ENCODE data around the gene SLC25A23.
"Not testable (repeated sequence)": the region's sequence is repeated elsewhere in the genome, so short reads cannot be mapped to it uniquely, and the experiment has no call there.

Gene SLC25A23

GRCh38 chr19:6457958-6458694 lies 1.5 kb downstream of the SLC25A23 start:
- DNase-seq (ENCODE audit: low read depth) = no peak

- no peak for DNase-seq (ENCODE audit: low read depth)
These were observed 3.7 kb downstream of the SLC25A23 start for GRCh38 chr19:6455924-6456323.

- no peak for DNase-seq (ENCODE audit: low read depth)
These were observed 5.5 kb downstream of the SLC25A23 start for GRCh38 chr19:6453951-6454565.

- no peak for DNase-seq (ENCODE audit: low read depth)
These were observed 6.7 kb downstream of the SLC25A23 start for GRCh38 chr19:6452899-6453298.

- no peak for DNase-seq (ENCODE audit: low read depth)
These were observed 7.4 kb downstream of the SLC25A23 start for GRCh38 chr19:6452223-6452614.

- DNase-seq (ENCODE audit: low read depth) = no peak
These were observed 7.9 kb downstream of the SLC25A23 start for GRCh38 chr19:6451583-6452222.

- DNase-seq (ENCODE audit: low read depth) = no peak
These were observed 9.4 kb downstream of the SLC25A23 start for GRCh38 chr19:6450166-6450565.

- no peak for DNase-seq (ENCODE audit: low read depth)
These were observed 11.5 kb downstream of the SLC25A23 start for GRCh38 chr19:6448045-6448444.

- DNase-seq (ENCODE audit: low read depth) = no peak
These were observed 13.1 kb downstream of the SLC25A23 start for GRCh38 chr19:6446452-6446851.

- DNase-seq (ENCODE audit: low read depth) = no peak
These were observed 15.6 kb downstream of the SLC25A23 start for GRCh38 chr19:6443986-6444385.

- DNase-seq (ENCODE audit: low read depth) = no peak
These were observed 17.4 kb downstream of the SLC25A23 start for GRCh38 chr19:6442087-6442688.

GRCh38 chr19:6440905-6441304 lies 18.7 kb downstream of the SLC25A23 start:
- no peak for DNase-seq (ENCODE audit: low read depth)

- no peak for DNase-seq (ENCODE audit: low read depth)
These were observed 19.8 kb downstream of the SLC25A23 start for GRCh38 chr19:6439743-6440142.

GRCh38 chr19:6433663-6434062 lies 25.9 kb downstream of the SLC25A23 start, which contains the start of gene SLC25A41:
SLC25A41 (minus strand) TSS chr19:6433763; CDS start chr19:6433693, 70 bp downstream.
- no peak for DNase-seq (ENCODE audit: low read depth)

- no peak for DNase-seq (ENCODE audit: low read depth)
These were observed 26.4 kb downstream of the SLC25A23 start for GRCh38 chr19:6433165-6433564.

- DNase-seq (ENCODE audit: low read depth) = no peak
These were observed 27.7 kb downstream of the SLC25A23 start for GRCh38 chr19:6431891-6432290.

- DNase-seq (ENCODE audit: low read depth) = no peak
These were observed 30.0 kb downstream of the SLC25A23 start for GRCh38 chr19:6429419-6430221.

GRCh38 chr19:6428692-6429418 lies 30.7 kb downstream of the SLC25A23 start:
- DNase-seq (ENCODE audit: low read depth) = not testable (repeated sequence)

GRCh38 chr19:6427131-6427530 lies 32.5 kb downstream of the SLC25A23 start:
- no peak for DNase-seq (ENCODE audit: low read depth)

- no peak for DNase-seq (ENCODE audit: low read depth)
These were observed 33.6 kb downstream of the SLC25A23 start for GRCh38 chr19:6425732-6426620.

Measured in HS-27A (cell line).